Measurements from ENCODE around the gene ENTREP3. TPM values are rescaled to one million over a fixed set of nuclear protein-coding genes. Genes with fewer than 3 reads are reported as not detected.

ENTREP3 gene
- total RNA-seq: 2.1 TPM

GRCh38 chr1:155255243-155256007, at the start of gene ENTREP3:
Gene ENTREP3, minus strand, starts transcription at chr1:155255483. Its CDS starts 606 bp downstream, at chr1:155254877.
- Histone ChIP-seq H3K4me1 (ENCODE audit: control insufficient read depth in 3 of 3, insufficient read depth in 3 of 3, low read length in 3 of 3) (peaks cover 21 to 42% (median 35%) of the 10 kb centered on the region in 3 donors), H3K9ac (ENCODE audit: low read depth in 1 of 3, low read length in 3 of 3) (peak within 1 kb of the TSS; percentile 81 to 94 (median 90)), H3K27me3 (ENCODE audit: control insufficient read depth in 3 of 3, insufficient read depth in 3 of 3, low read length in 3 of 3) (no peaks in the 10 kb centered on the region), H3K9me3 (ENCODE audit: control insufficient read depth in 3 of 3, low read length in 3 of 3) (no peaks in the 10 kb centered on the region), H3K36me3 (ENCODE audit: control insufficient read depth in 3 of 3, insufficient read depth in 3 of 3, low read length in 3 of 3) (peaks cover 21 to 31% (median 23%) of the 10 kb centered on the region in 3 donors), H3K27ac (ENCODE audit: low read depth, low read length) (peak within 1 kb of the TSS; percentile 81), H3K4me3 (ENCODE audit: low read length in 3 of 3) (peak within 1 kb of the TSS; percentile 85 to 89 (median 85))

GRCh38 chr1:155304558-155305063, 49.3 kb upstream of the ENTREP3 start:
- Histone ChIP-seq H3K4me3 (ENCODE audit: low read length in 3 of 3) (no peak overlapping the region), H3K4me1 (ENCODE audit: control insufficient read depth in 3 of 3, insufficient read depth in 3 of 3, low read length in 3 of 3) (peaks cover 5 to 11% (median 6%) of the 10 kb centered on the region in 3 donors), H3K9ac (ENCODE audit: low read depth in 1 of 3, low read length in 3 of 3) (no peak overlapping the region), H3K27me3 (ENCODE audit: control insufficient read depth in 3 of 3, insufficient read depth in 3 of 3, low read length in 3 of 3) (no peaks in the 10 kb centered on the region), H3K36me3 (ENCODE audit: control insufficient read depth in 3 of 3, insufficient read depth in 3 of 3, low read length in 3 of 3) (peaks cover 0 to 2% (median 0%) of the 10 kb centered on the region in 3 donors), H3K9me3 (ENCODE audit: control insufficient read depth in 3 of 3, low read length in 3 of 3) (no peaks in the 10 kb centered on the region), H3K27ac (ENCODE audit: low read depth, low read length) (no peak overlapping the region)

GRCh38 chr1:155301342-155301841, 46.1 kb upstream of the ENTREP3 start, which contains the start of gene PKLR:
Gene PKLR, minus strand, starts transcription at chr1:155301438. Its CDS starts 43 bp downstream, at chr1:155301395.
- H3K27me3 ChIP-seq (ENCODE audit: control insufficient read depth in 3 of 3, insufficient read depth in 3 of 3, low read length in 3 of 3): peaks cover 0 to 5% (median 2%) of the 10 kb centered on the region in 3 donors
- H3K9me3 ChIP-seq (ENCODE audit: control insufficient read depth in 3 of 3, low read length in 3 of 3): no peaks in the 10 kb centered on the region
- H3K36me3 ChIP-seq (ENCODE audit: control insufficient read depth in 3 of 3, insufficient read depth in 3 of 3, low read length in 3 of 3): no peaks in the 10 kb centered on the region
- H3K27ac ChIP-seq (ENCODE audit: low read depth, low read length): no peak within 1 kb of the TSS
- H3K4me1 ChIP-seq (ENCODE audit: control insufficient read depth in 3 of 3, insufficient read depth in 3 of 3, low read length in 3 of 3): peaks cover 0 to 11% (median 0%) of the 10 kb centered on the region in 3 donors
- H3K9ac ChIP-seq (ENCODE audit: low read depth in 1 of 3, low read length in 3 of 3): no peak within 1 kb of the TSS
- H3K4me3 ChIP-seq (ENCODE audit: low read length in 3 of 3): no peak within 1 kb of the TSS

GRCh38 chr1:155300553-155301329, 45.5 kb upstream of the ENTREP3 start:
- Histone ChIP-seq H3K27ac (ENCODE audit: low read depth, low read length) (no peak overlapping the region), H3K9me3 (ENCODE audit: control insufficient read depth in 3 of 3, low read length in 3 of 3) (no peaks in the 10 kb centered on the region), H3K36me3 (ENCODE audit: control insufficient read depth in 3 of 3, insufficient read depth in 3 of 3, low read length in 3 of 3) (no peaks in the 10 kb centered on the region), H3K27me3 (ENCODE audit: control insufficient read depth in 3 of 3, insufficient read depth in 3 of 3, low read length in 3 of 3) (peaks cover 5 to 9% (median 7%) of the 10 kb centered on the region in 3 donors), H3K9ac (ENCODE audit: low read depth in 1 of 3, low read length in 3 of 3) (no peak overlapping the region), H3K4me1 (ENCODE audit: control insufficient read depth in 3 of 3, insufficient read depth in 3 of 3, low read length in 3 of 3) (peaks cover 0 to 11% (median 0%) of the 10 kb centered on the region in 3 donors), H3K4me3 (ENCODE audit: low read length in 3 of 3) (no peak overlapping the region)

GRCh38 chr1:155300024-155300423, 44.7 kb upstream of the ENTREP3 start:
- Histone ChIP-seq H3K27me3 (ENCODE audit: control insufficient read depth in 3 of 3, insufficient read depth in 3 of 3, low read length in 3 of 3) (peaks cover 12 to 16% (median 14%) of the 10 kb centered on the region in 3 donors), H3K27ac (ENCODE audit: low read depth, low read length) (no peak overlapping the region), H3K9me3 (ENCODE audit: control insufficient read depth in 3 of 3, low read length in 3 of 3) (no peaks in the 10 kb centered on the region), H3K4me3 (ENCODE audit: low read length in 3 of 3) (no peak overlapping the region), H3K36me3 (ENCODE audit: control insufficient read depth in 3 of 3, insufficient read depth in 3 of 3, low read length in 3 of 3) (no peaks in the 10 kb centered on the region), H3K9ac (ENCODE audit: low read depth in 1 of 3, low read length in 3 of 3) (no peak overlapping the region), H3K4me1 (ENCODE audit: control insufficient read depth in 3 of 3, insufficient read depth in 3 of 3, low read length in 3 of 3) (peaks cover 1 to 16% (median 5%) of the 10 kb centered on the region in 3 donors)

- Histone ChIP-seq H3K4me1 (ENCODE audit: control insufficient read depth in 3 of 3, insufficient read depth in 3 of 3, low read length in 3 of 3) (peaks cover 4 to 16% (median 8%) of the 10 kb centered on the region in 3 donors), H3K27me3 (ENCODE audit: control insufficient read depth in 3 of 3, insufficient read depth in 3 of 3, low read length in 3 of 3) (peaks cover 27 to 37% (median 29%) of the 10 kb centered on the region in 3 donors), H3K27ac (ENCODE audit: low read depth, low read length) (no peak overlapping the region), H3K9ac (ENCODE audit: low read depth in 1 of 3, low read length in 3 of 3) (no peak overlapping the region), H3K4me3 (ENCODE audit: low read length in 3 of 3) (no peak overlapping the region), H3K36me3 (ENCODE audit: control insufficient read depth in 3 of 3, insufficient read depth in 3 of 3, low read length in 3 of 3) (no peaks in the 10 kb centered on the region), H3K9me3 (ENCODE audit: control insufficient read depth in 3 of 3, low read length in 3 of 3) (no peaks in the 10 kb centered on the region)
Measured at GRCh38 chr1:155297384-155297783, 42.1 kb upstream of the ENTREP3 start.

- H3K27me3 ChIP-seq (ENCODE audit: control insufficient read depth in 3 of 3, insufficient read depth in 3 of 3, low read length in 3 of 3): peaks cover 27 to 37% (median 29%) of the 10 kb centered on the region in 3 donors
- no peak overlapping the region for H3K27ac ChIP-seq (ENCODE audit: low read depth, low read length)
- no peaks in the 10 kb centered on the region for H3K9me3 ChIP-seq (ENCODE audit: control insufficient read depth in 3 of 3, low read length in 3 of 3)
- no peak overlapping the region for H3K9ac ChIP-seq (ENCODE audit: low read depth in 1 of 3, low read length in 3 of 3)
- H3K4me1 ChIP-seq (ENCODE audit: control insufficient read depth in 3 of 3, insufficient read depth in 3 of 3, low read length in 3 of 3): peaks cover 4 to 16% (median 8%) of the 10 kb centered on the region in 3 donors
- H3K36me3 ChIP-seq (ENCODE audit: control insufficient read depth in 3 of 3, insufficient read depth in 3 of 3, low read length in 3 of 3): no peaks in the 10 kb centered on the region
- H3K4me3 ChIP-seq (ENCODE audit: low read length in 3 of 3): no peak overlapping the region
Measured at GRCh38 chr1:155296661-155297060, 41.4 kb upstream of the ENTREP3 start.

GRCh38 chr1:155295942-155296267, 40.6 kb upstream of the ENTREP3 start:
- no peaks in the 10 kb centered on the region for H3K36me3 ChIP-seq (ENCODE audit: control insufficient read depth in 3 of 3, insufficient read depth in 3 of 3, low read length in 3 of 3)
- peaks cover 4 to 16% (median 8%) of the 10 kb centered on the region in 3 donors for H3K4me1 ChIP-seq (ENCODE audit: control insufficient read depth in 3 of 3, insufficient read depth in 3 of 3, low read length in 3 of 3)
- H3K27ac ChIP-seq (ENCODE audit: low read depth, low read length): no peak overlapping the region
- no peak overlapping the region for H3K4me3 ChIP-seq (ENCODE audit: low read length in 3 of 3)
- H3K27me3 ChIP-seq (ENCODE audit: control insufficient read depth in 3 of 3, insufficient read depth in 3 of 3, low read length in 3 of 3): peaks cover 27 to 37% (median 29%) of the 10 kb centered on the region in 3 donors
- no peaks in the 10 kb centered on the region for H3K9me3 ChIP-seq (ENCODE audit: control insufficient read depth in 3 of 3, low read length in 3 of 3)
- H3K9ac ChIP-seq (ENCODE audit: low read depth in 1 of 3, low read length in 3 of 3): no peak overlapping the region

- Histone ChIP-seq H3K9me3 (ENCODE audit: control insufficient read depth in 3 of 3, low read length in 3 of 3) (no peaks in the 10 kb centered on the region), H3K36me3 (ENCODE audit: control insufficient read depth in 3 of 3, insufficient read depth in 3 of 3, low read length in 3 of 3) (no peaks in the 10 kb centered on the region), H3K9ac (ENCODE audit: low read depth in 1 of 3, low read length in 3 of 3) (no peak overlapping the region), H3K4me3 (ENCODE audit: low read length in 3 of 3) (peak overlapping the region in 1 of 3 donors; percentile 13), H3K27ac (ENCODE audit: low read depth, low read length) (no peak overlapping the region), H3K4me1 (ENCODE audit: control insufficient read depth in 3 of 3, insufficient read depth in 3 of 3, low read length in 3 of 3) (peaks cover 4 to 16% (median 8%) of the 10 kb centered on the region in 3 donors), H3K27me3 (ENCODE audit: control insufficient read depth in 3 of 3, insufficient read depth in 3 of 3, low read length in 3 of 3) (peaks cover 27 to 37% (median 29%) of the 10 kb centered on the region in 3 donors)
Measured at GRCh38 chr1:155295183-155295941, 40.1 kb upstream of the ENTREP3 start.

All from skeletal muscle tissue (tissue), 4 donors.